Measurements from ENCODE around the gene KLC3. TPM values are rescaled to one million over a fixed set of nuclear protein-coding genes. Genes with fewer than 3 reads are reported as not detected.
A peak's percentile ranks its signal among the peaks of the same experiment; 100 is the strongest.

Gene KLC3
- total and polyA plus RNA-seq, 2 of the 8 experiments (the other 6 are each of a cell fraction or from before 2014, with no cell fraction given), result 1.3 to 2.8 TPM

GRCh38 chr19:45305007-45305406 is 35.5 kb upstream of the KLC3 start:
- no peak overlapping the region for H2BK20ac ChIP-seq (ENCODE audit: low read length)
- H3K79me1 ChIP-seq (ENCODE audit: low read depth, low read length), result no peaks in the 10 kb centered on the region
- no peak overlapping the region for H3K4ac ChIP-seq (replicated peaks; ENCODE audit: insufficient read length, low read depth, low read length)
- no peaks in the 10 kb centered on the region; a peak in 2 of 7 replicates for H3K4me1 ChIP-seq (replicated peaks in 1 of 4; ENCODE audit: control insufficient read depth in 3 of 4, insufficient read depth in 4 of 4, low read length in 3 of 4)
- WGBS, 2 experiments (ENCODE audit: extremely low coverage in 1 of 2, insufficient coverage in 1 of 2, insufficient read length in 1 of 2, insufficient replicate concordance in 2 of 2, low coverage in 1 of 2, low lambda C conversion rate in 2 of 2, missing lambda C conversion rate in 1 of 2), result 85% methylated on average over 4 of the region's 4 CpGs; no CpG with 5 or more reads in 1 of the 2 experiments
- no peak overlapping the region for H2BK12ac ChIP-seq (ENCODE audit: low read depth, low read length)
- POLR2A ChIA-PET (ENCODE audit: partially characterized antibody), result interaction anchor here (0.6 to 1.4 kb wide), 3 partner anchors 19 to 61 kb away, joined by 3 to 4 read pairs (median 3); no protein-coding TSS in a partner anchor
- H3K14ac ChIP-seq (ENCODE audit: insufficient read length), result no peak overlapping the region
- no peak overlapping the region for H3K56ac ChIP-seq (replicated peaks; ENCODE audit: insufficient read length, low read depth, low read length)
- no peak overlapping the region for H3K18ac ChIP-seq (ENCODE audit: extremely low read depth, low read length)
- H3K4me3 ChIP-seq (ENCODE audit: extremely low read depth in 1 of 4, insufficient read depth in 2 of 4, low read depth in 3 of 4, low read length in 4 of 4), result no peak overlapping the region
- H2AK5ac ChIP-seq (ENCODE audit: low read depth, low read length), result no peak overlapping the region
- H2BK5ac ChIP-seq (ENCODE audit: low read depth, low read length), result no peak overlapping the region; the same call in 1 of the 2 replicates
- H3K23ac ChIP-seq (ENCODE audit: insufficient read length), result no peak overlapping the region
- no peaks in the 10 kb centered on the region; the same call in 1 of the 2 replicates for H3K23me2 ChIP-seq (ENCODE audit: low read depth, low read length)
- H4K5ac ChIP-seq (ENCODE audit: insufficient read length, low read depth, low read length), result no peak overlapping the region
- no peak overlapping the region for H2BK120ac ChIP-seq (replicated peaks; ENCODE audit: low read depth, low read length)
- H4K91ac ChIP-seq (replicated peaks; ENCODE audit: insufficient read length, low read length), result no peak overlapping the region
- H3K36me3 ChIP-seq (ENCODE audit: control insufficient read depth in 2 of 4, insufficient read depth in 4 of 4, low read length in 3 of 4), result no peaks in the 10 kb centered on the region; a peak in 1 of 8 replicates
- no peaks in the 10 kb centered on the region for H4K20me1 ChIP-seq (replicated peaks in 1 of 2; ENCODE audit: control insufficient read depth in 1 of 2, insufficient read depth in 2 of 2, low read length in 2 of 2)
- no peaks in the 10 kb centered on the region for H3K9me3 ChIP-seq (ENCODE audit: insufficient read depth in 2 of 2, low read depth in 1 of 2, low read length in 1 of 2)
- H4K8ac ChIP-seq (ENCODE audit: extremely low read depth, insufficient read depth, low read length), result no peak overlapping the region
- H2BK15ac ChIP-seq (ENCODE audit: low read length), result no peak overlapping the region
- FAIRE-seq, result no peak
- TF ChIP-seq TAF1 (IDR thresholded peaks at IDR 0.05; ENCODE audit: low read depth, low read length), result no peak
- TF ChIP-seq SAP30 (IDR thresholded peaks at IDR 0.05; ENCODE audit: insufficient read depth, insufficient replicate concordance, low read length), result no peak
- TF ChIP-seq GTF2F1 (IDR thresholded peaks at IDR 0.05; ENCODE audit: borderline replicate concordance, low read depth, low read length), result no peak
- TF ChIP-seq CHD2 (IDR thresholded peaks at IDR 0.05; ENCODE audit: low read length), result no peak
- TF ChIP-seq ZNF274 (IDR thresholded peaks at IDR 0.05; ENCODE audit: borderline replicate concordance, extremely low read depth, low read length), result no peak
- no peak for TF ChIP-seq BACH1 (IDR thresholded peaks at IDR 0.05; ENCODE audit: low read length)
- 0 out of 2 replicates have a peak, but pooled peaks have one; percentile 35 for TF ChIP-seq POLR2AphosphoS5 (IDR thresholded peaks at IDR 0.05; ENCODE audit: low read depth, low read length)
- TF ChIP-seq POLR2A (IDR thresholded peaks at IDR 0.05; ENCODE audit: control extremely low read depth in 1 of 2, low read depth in 2 of 2, low read length in 2 of 2), result peak in 1 of 2 experiments; percentile 55; a peak in 1 of 3 replicates
- TF ChIP-seq RAD21 (IDR thresholded peaks at IDR 0.05 in 1 of 2, conservative IDR thresholded peaks at IDR 0.05 in 1 of 2; ENCODE audit: low read depth in 2 of 2, low read length in 2 of 2), result no peak
- TF ChIP-seq BCL11A (IDR thresholded peaks at IDR 0.05; ENCODE audit: low read depth in 2 of 2, low read length in 2 of 2), result no peak
- no peak for TF ChIP-seq SIN3A (conservative IDR thresholded peaks at IDR 0.05 in 1 of 2, IDR thresholded peaks at IDR 0.05 in 1 of 2; ENCODE audit: low read depth in 1 of 2, low read length in 2 of 2)
- no peak overlapping the region for H3K27ac ChIP-seq (ENCODE audit: low read depth, low read length)
- peaks cover 0 to 13% (median 10%) of the 10 kb centered on the region in 4 experiments; a peak in 3 of 7 replicates for H3K27me3 ChIP-seq (replicated peaks in 1 of 4; ENCODE audit: control insufficient read depth in 3 of 4, extremely low read depth in 1 of 4, insufficient read depth in 3 of 4, low read length in 3 of 4)
- no peak overlapping the region for H3K9ac ChIP-seq (replicated peaks in 1 of 4; ENCODE audit: extremely low read depth in 1 of 4, low read depth in 3 of 4, low read length in 3 of 4)
- no peak overlapping the region for H2AFZ ChIP-seq (ENCODE audit: low read length)
- H3K79me2 ChIP-seq (ENCODE audit: control insufficient read depth in 1 of 2, insufficient read depth in 2 of 2, low read length in 2 of 2), result no peaks in the 10 kb centered on the region
- no peak overlapping the region for H3K4me2 ChIP-seq (ENCODE audit: insufficient read depth in 1 of 2, low read depth in 2 of 2, low read length in 2 of 2)
- CTCF ChIA-PET (ENCODE audit: partially characterized antibody), result interaction anchor here (0.6 to 1.3 kb wide), 2 partner anchors 10 to 1332 kb away, joined by 3 to 6 read pairs; no protein-coding TSS in a partner anchor
- no peak for DNase-seq (ENCODE audit: low read depth in 1 of 2, low spot score in 2 of 2)

Data from H1 (cell line).